NCI-H1694 treated with DMSO at 0.1 percent for 48 hours (cell line): ENCODE results near the gene POLR3E.

Source experiments
- DNase-seq: peaks from one replicate; lab custom pipeline; 2025; lab: John Stamatoyannopoulos, UW

POLR3E gene

DNA sequence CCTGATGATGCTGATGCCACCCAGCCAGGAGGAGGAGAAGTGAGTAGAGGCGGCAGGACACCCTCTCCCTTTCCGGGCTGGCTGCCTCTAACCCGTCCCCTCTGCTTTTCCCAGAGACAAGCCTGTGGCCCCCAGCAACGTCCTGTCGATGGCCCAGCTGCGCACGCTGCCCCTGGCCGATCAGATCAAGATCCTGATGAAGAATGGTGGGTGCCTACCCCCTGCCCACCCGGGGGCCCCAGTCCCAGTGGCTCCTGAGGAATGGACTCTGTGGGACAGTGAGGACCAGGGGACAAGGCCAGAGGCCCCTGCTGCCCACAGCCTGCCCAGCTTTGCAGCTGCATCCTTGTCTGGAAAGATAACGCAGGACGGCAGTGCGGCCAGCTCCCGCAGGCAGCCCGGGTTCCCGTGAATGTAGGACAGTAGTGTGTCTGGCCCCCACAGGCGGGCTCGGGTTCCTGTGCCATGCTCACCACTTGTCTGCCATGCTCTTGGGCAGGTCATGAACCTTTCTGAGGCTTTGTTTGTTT, 19.9 kb downstream of the POLR3E start:
- no peak for DNase-seq

DNA sequence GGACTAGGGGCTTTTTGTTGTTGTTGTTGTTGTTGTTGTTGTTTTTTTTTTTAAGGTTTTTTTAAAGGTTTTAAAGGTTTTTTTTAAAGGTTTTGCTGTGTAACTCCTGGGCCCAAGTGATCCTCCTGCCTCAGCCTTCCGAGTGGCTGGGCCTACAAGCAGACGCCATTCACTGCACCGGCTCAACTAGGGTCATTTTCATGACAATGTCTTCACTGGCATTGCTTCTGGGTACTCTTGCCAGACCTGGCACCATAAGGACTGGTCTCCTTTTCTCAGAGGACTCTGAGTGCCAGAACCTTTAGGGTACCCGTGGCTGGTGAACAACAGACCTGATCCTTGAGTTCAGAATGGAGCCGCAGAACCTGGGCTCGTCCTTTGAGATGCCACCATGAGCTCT, 20.4 kb downstream of the POLR3E start:
- no peak for DNase-seq

- no peak for DNase-seq
These were observed 21.6 kb downstream of the POLR3E start for GRCh38 chr16:22318690-22319358.

DNA sequence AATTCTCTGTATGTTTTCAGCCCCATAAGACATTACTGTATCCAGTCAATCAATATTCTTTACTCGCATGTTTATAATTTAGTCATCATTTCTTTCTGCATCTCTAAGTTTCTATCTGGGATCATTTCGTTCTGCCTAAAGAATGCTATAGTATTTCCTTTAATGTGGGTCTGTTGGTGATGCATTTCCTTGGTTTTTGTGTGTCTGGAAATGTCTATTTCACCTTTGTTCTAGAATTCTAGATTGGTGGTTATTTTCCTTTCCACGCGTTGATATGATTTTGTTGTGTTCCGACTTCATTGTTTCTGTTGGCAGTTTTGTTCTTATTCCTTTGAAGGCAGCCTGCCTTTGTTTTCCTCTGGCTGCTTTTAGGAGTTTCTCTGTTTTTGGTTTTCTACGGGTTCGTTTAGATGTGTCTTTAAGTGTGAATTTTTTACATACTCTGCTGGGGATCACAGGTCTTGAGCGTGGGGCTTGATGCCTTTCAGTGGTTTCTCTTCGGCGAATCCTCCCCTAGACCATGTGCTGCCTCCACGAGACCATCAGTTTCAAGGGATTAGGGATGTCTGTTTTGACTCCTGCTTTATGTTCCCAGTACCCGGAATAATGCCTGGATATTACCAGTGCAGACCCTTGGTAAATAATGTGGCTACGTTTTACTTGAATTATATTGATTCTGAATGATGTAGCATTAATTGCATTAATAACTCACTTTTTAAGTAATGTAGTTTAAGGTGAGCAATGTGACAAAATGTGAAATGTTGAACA, 23.5 kb downstream of the POLR3E start:
- no peak for DNase-seq

DNA sequence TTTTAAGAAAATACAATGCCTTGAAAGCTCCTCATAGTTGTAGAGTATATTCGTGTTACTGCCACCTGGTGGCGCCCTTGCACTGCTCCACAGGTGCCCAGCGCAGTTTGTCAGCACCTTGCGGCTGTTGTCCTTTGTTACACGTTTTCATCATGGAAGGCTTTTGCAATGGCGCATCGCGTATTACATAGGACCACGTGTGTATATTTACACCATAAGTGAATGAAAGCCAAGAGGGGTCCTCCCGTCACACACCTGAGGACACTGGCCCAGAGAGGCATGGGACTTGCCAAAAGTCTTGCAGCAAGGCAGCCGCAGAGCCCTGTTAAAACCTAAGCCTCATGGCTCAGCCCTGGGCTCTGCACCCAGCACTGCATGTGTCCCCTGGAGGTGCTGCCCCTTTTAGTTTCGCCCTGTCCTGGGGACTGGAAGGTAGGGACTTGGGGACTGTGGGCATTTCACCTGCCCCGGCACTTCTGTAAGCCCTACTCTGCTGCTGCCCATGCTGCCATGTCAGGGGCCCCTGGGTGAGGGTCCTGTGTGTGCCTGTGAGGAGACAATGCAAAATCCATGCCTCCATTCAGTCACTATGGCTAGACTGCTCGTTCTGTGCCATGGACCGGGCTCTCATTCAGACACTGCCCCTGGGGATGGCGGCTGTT, 24.3 kb downstream of the POLR3E start:
- DNase-seq, result peak; percentile 65

DNA sequence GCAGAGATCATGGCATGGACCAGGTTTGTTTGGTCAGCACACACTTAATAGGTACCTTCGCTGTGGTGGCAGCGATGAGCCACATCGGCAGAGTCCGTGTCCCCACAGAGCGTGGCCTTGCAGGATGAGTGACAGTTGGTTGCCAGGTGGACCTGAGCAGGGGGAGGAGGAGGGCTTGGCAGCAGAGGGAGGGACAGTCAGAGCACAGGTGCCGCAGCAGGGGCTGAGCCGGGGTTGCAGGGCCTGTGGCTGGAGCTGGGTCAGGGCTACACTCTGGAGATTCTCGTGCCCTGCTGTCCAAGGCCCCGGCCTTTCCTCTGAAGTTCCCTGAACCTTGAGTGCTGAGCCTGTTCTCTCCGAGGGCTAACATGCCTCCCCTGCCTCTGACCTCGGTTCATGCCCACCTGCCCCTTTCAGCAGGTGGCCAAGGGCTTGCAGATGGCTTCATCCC, 24.8 kb downstream of the POLR3E start:
- DNase-seq, result no peak

- no peak for DNase-seq
These were observed 25.5 kb downstream of the POLR3E start for GRCh38 chr16:22322741-22323140.

DNA sequence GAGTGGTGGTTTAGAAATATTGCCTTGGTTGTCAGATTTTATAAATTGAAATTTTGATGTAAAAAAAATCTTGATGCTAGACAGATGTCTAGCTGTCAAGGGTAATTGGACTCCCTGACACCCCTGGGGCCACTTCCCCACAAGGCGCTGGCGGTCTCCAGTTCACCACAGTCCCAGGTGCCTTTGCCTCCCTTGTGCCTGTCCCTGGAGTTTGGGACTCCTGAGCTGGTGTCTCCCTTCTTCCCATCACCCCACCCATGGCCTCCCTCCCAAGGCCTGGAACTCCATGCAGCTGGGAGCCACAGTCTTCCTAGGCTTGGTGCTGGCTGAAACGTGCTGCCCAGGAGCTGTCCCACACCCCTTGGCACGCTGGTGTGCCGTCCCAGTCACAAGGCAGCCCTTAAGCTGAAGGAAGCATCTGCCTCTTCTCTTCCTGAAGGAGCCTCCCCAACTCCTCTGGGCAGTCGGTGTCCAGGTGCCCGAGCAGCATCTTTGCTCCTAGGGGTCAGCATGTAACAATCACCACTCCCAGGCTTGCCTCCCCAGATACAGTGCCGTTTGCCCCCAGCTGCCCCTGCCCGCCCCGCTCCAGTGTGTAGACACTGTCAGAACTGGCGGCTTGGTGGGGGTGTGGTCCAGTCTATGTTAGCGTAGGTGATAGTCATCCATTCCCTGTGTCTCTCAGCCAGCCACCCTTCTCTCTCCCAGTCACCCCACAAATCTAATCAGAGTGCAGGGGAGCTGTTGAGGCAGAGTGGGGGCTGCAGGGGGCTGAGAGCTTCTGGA, 26.2 kb downstream of the POLR3E start:
- no peak for DNase-seq

DNA sequence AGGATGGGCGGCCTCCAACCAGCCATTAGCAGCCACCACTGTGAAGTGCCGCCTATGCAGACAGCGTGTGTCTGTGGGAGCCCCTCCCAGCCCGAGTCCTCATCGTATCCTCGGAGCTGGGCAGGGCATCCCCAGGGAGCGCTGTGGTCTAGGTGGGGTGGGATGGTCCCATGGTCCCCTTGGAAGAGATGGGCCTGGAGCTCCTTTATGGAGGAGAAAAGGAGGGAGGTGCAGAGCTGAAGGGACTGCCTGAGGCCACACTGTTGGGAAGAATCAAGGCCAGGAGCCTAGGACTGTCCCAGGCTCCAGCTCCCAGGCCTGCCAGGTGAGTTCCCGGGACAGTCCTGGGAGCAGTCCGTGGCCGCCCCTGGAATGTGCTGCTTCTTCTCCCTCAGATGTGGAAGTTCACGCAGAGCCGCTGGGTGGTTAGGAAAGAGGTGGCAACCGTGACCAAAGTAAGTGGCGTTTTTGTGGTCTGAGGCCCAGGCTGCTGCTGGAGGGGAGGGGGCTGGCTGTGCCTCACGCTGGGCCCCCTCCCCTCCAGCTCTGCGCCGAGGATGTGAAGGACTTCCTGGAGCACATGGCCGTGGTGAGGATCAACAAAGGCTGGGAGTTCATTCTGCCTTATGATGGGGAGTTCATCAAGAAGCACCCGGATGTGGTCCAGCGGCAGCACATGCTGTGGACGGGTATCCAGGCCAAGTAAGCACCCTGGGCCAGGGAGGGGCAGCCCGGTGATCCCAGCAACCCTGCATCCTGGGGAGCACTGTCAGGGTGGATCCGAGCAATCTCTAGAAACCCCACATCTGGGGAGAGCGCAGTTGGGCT, 27.0 kb downstream of the POLR3E start:
- no peak for DNase-seq

- DNase-seq, result no peak
These were observed 27.8 kb downstream of the POLR3E start for GRCh38 chr16:22324787-22325597.

DNA sequence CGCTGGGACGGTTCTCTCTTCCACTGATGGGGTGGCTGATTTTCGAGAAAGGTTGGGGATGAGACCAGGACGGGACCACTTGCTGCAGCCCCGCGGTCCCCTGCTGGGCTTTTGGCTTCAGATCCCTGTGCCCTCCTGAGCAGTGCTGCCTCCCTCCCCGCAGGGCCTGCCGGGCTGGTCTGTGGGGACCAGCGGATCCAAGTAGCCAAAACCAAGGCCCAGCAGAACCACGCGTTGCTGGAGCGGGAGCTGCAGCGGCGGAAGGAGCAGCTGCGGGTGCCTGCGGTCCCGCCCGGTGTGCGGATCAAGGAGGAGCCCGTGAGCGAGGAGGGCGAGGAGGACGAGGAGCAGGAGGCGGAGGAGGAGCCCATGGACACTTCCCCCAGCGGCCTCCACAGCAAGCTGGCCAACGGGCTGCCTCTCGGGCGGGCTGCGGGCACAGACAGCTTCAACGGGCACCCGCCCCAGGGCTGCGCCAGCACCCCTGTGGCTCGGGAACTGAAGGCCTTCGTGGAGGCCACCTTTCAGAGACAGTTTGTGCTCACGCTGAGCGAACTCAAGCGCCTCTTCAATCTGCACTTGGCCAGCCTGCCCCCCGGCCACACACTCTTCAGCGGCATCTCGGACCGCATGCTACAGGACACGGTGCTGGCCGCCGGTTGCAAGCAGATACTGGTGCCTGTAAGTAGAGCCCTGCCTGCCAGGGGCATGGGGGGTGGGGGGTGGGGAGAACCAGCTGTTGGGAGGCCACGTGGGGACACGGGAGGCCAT, 28.6 kb downstream of the POLR3E start:
- DNase-seq, result no peak

DNA sequence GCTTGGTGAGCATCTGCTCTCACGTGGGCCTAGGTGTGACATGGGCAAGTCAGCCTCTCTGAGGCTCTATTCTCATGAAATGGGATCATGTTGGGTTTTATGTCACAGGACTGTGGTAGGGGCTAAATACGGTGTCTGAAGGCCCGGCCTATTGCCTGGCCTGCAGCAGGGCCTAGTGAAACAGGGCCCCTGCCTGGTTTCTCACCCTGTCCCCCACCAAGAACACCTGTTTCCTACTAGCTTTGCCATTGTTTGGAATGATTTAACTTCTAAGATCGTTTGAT, 29.1 kb downstream of the POLR3E start:
- no peak for DNase-seq

DNA sequence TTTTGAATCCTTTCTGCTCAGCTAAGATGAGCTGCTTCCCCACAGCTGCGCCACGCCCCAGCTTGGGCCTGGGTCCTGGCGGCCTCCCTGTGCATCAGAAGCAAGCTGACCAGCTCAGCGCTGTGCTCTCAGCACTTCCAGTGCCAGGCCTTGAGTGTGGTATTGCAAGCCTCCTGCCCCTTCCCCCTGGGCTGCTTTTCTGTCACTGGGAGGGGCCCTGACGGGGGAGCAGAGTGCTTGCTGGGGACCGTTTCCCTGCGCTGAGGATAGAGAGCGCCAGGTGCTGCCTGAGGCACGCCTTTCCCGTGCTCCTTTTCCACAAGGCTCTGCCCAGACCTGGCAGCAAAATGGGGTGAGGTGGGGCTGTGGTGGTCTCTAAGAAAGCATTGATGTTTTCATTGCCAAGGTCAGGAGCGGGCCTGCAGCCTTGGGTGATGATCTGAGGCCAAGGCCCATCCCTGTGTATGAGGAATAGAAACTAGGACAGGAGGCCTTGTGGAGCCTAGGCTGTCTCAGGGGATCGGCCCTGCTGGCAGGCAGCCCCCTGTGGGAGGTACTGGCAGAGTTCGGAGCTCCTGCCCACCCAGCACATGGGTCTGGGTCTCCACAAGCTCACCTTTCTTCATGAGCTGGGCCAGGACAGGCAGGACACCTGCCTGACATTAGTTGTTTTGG, 29.7 kb downstream of the POLR3E start:
- DNase-seq, result no peak

- no peak for DNase-seq
These were observed 30.2 kb downstream of the POLR3E start for GRCh38 chr16:22327446-22327775.

DNA sequence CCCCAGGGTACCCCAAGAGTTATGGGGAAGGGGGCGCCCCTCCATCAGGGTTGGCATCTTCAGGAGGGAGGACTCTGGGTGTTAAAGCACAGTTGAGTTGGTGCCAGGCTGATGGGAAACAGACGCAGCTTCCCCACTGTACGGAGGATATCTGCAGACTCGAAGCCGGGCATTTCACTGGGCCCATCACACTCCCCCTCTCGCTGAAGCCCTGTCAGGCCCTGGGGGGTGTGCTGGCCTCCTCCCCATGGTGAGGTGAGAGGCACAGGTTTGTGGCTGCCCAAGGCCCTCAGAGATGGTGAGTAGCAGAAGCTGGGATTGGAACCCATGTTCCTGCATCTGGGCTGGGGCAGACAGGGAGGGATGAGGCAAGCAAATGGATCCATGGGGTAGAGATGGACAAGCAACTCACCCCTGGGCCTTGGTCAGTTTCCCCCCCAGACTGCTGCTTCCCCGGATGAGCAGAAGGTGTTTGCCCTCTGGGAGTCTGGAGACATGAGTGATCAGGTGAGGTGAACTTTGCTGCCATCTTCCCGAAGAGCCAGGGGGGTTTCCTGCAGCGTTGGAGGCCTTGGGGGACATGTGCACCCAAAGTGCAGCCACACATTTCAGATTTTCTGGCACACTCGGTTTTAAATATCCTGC, 31.0 kb downstream of the POLR3E start:
- DNase-seq, result no peak

DNA sequence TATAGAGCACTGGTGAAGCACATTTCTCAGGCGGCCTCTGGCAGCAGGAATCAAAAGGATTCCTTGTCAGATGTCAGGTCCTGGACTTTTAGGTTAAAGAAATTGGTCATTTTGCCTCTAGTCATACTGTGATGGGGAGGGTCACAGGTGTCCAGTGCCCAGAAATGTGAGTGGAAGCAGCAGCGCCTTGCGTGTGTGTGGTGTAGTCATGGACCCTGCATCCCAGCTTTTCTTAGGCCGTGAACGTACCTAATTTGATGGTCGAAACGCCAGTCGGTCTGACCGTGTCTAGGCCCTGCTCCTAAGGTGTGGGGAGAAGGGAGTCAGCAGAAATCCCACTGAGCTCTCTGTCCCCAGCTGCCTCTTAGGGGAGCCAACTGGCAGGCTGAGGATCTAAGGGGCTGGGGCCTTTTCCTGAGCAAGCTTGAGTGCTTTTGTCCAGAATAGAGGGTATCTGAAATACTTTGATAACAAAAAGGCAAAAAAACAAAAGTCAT, 32.0 kb downstream of the POLR3E start:
- DNase-seq, result no peak

DNA sequence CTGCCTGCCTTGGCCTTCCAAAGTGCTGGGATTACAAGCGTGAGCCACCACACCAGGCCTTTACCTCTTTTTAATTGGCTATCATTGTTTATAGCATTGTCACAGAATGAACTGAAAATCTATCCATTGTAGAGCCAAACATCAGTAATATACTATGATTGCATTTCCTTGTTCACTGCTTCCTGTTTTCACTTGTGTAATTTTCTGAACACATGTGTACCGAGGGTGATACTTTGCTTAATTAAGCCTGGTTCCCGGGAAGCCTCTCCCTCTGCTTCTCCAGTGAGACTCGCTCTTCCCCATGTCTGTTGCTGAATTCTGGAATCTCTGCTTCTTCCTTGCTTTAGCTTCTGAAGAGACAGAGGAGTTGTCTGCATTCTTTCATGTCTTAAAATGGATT, 33.1 kb downstream of the POLR3E start:
- no peak for DNase-seq

DNA sequence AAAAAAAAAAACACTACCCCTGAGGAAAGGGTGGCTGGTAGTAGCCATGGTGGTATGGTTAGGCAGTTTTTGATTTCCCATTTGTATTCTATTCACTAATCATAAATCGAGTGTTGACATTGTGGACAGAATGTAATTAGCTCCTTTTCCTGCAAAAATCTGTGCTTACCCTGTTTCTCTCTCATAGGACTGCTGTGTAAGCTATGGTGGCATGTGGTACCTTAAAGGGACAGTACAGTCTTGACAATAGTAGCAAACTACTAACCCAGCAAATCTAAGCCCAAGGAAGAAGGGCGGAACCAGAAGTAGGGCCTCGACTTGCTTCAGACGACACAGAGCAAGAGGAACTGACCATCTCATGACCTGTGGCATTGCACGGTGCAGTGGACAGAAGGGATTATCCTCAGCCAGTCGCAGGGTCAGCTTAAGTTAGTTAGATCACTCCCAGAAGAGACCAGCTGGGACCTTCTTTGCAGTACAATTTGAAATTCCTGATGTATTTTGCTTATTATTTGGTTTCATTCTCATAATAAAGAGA, 36.3 kb downstream of the POLR3E start:
- DNase-seq, result no peak
